Colonic mucosa (tissue), 4 donors: ENCODE data around the gene C1orf50. TPM values are rescaled to one million over a fixed set of nuclear protein-coding genes. Genes with fewer than 3 reads are reported as not detected.

Experiments
- DNase-seq: peaks from one replicate; pipeline ENCODE4 v3.0.0-alpha.2; 2020
- H3K27ac ChIP-seq: fragments of 200-600 bp; one replicate; pipeline ENCODE4 v1.8.0; 2021
- H3K27me3 ChIP-seq: fragments of 200-600 bp; one replicate; pipeline ENCODE4 v1.8.0; 2021
- H3K36me3 ChIP-seq: fragments of 200-600 bp; one replicate; pipeline ENCODE4 v1.8.0; 2021
- H3K4me1 ChIP-seq: fragments of 200-600 bp; one replicate; pipeline ENCODE4 v1.8.0; 2021; ENCODE audit warnings: mild to moderate bottlenecking
- H3K4me3 ChIP-seq: fragments of 200-600 bp; one replicate; pipeline ENCODE4 v1.8.0; 2021
- H3K9ac ChIP-seq, 2 donors: one replicate each; pipeline ENCODE4 v1.7.0; 2013; ENCODE audit warnings: control low read depth in 2 of 2, low read depth in 2 of 2, low read length in 2 of 2
- H3K9me3 ChIP-seq: fragments of 200-600 bp; one replicate; pipeline ENCODE4 v1.8.0; 2021
- intact Hi-C: fragments of 100-400 bp; cut with DNase I; formaldehyde crosslinking; loops from one replicate; pipeline ENCODE4 v1.14.1; 2022
- total RNA-seq, 2 donors: library from RNA; stranded (reverse); fragmentation: NEBNext Ultra II Directional in 1 of 2; extraction: Animal tissue kit (Norgen Biotek cat#: 25700) in 1 of 2; gene quantifications; one replicate each; pipeline ENCODE4 v1.2.1, GENCODE V29; 2021
- TF ChIP-seq, protein P1 (sequence below): fragments of 200-600 bp; IDR thresholded peaks from one replicate; pipeline ENCODE4 v1.8.0; 2022; ENCODE audit warnings: antibody characterized with exemption, mild to moderate bottlenecking
- donor health status: healthy.
- donor health status: DM: no; HTN: no; CAD: no.
- donor health status: DM: no; HTN: no; CAD: no.

The C1orf50 gene
- total RNA-seq, 2 donors from 2014 or later, result 3.4 to 5.8 TPM

DNA sequence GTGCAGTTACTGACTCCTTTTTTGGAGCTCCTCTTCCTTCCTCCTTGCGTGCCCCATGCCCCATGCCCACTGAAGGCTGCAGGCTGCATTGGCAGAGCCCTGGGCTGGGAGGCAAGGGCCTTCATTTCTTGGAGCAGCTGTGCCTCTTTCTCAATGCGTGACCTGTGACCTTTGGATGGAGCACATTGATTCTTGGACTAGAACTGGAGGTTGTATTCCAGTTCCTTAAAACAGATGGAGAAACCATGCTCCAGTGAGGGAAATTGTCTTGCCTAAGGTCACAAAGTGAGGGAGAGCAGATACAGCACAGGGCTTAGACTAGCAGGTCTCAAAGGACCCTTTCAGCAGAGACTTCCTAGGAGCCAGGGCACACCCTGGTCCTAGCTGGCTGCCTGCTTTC, 26.8 kb downstream of the C1orf50 start:
- H3K27me3 ChIP-seq, result no peaks in the 10 kb centered on the region
- no peaks in the 10 kb centered on the region for H3K36me3 ChIP-seq
- H3K4me3 ChIP-seq, result no peak overlapping the region
- TF ChIP-seq, protein P1, sequence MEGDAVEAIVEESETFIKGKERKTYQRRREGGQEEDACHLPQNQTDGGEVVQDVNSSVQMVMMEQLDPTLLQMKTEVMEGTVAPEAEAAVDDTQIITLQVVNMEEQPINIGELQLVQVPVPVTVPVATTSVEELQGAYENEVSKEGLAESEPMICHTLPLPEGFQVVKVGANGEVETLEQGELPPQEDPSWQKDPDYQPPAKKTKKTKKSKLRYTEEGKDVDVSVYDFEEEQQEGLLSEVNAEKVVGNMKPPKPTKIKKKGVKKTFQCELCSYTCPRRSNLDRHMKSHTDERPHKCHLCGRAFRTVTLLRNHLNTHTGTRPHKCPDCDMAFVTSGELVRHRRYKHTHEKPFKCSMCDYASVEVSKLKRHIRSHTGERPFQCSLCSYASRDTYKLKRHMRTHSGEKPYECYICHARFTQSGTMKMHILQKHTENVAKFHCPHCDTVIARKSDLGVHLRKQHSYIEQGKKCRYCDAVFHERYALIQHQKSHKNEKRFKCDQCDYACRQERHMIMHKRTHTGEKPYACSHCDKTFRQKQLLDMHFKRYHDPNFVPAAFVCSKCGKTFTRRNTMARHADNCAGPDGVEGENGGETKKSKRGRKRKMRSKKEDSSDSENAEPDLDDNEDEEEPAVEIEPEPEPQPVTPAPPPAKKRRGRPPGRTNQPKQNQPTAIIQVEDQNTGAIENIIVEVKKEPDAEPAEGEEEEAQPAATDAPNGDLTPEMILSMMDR, result no peak
- no peaks in the 10 kb centered on the region for H3K9me3 ChIP-seq
- H3K9ac ChIP-seq, result no peak overlapping the region
- DNase-seq, result no peak
- intact Hi-C loops, result no loop called here
- H3K27ac ChIP-seq, result no peak overlapping the region
- no peaks in the 10 kb centered on the region for H3K4me1 ChIP-seq

DNA sequence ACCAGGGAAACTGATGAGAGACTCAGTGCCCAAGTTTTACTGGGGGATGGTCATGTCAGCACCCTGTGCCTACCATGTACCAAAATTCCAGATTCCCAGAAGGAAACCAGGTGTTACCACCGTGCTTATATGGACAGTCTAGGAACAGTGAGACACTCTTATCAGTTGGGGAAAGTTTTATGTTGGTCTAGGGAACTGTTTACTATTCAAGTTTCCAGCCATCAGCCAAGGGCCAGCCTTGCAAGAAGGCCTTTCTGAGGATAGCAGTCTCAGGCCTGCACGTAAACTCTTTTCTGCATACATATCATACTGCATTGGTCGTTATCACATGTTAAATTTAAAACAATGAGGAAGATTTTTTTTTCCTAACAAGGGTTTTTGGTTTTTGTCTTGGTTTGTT, 30.4 kb downstream of the C1orf50 start:
- no peak overlapping the region for H3K9ac ChIP-seq
- no peak for DNase-seq
- H3K36me3 ChIP-seq, result no peaks in the 10 kb centered on the region
- H3K27ac ChIP-seq, result no peak overlapping the region
- no peaks in the 10 kb centered on the region for H3K27me3 ChIP-seq
- TF ChIP-seq, protein P1, result no peak
- H3K4me3 ChIP-seq, result no peak overlapping the region
- no peaks in the 10 kb centered on the region for H3K4me1 ChIP-seq
- H3K9me3 ChIP-seq, result no peaks in the 10 kb centered on the region
- intact Hi-C loops, result no loop called here

DNA sequence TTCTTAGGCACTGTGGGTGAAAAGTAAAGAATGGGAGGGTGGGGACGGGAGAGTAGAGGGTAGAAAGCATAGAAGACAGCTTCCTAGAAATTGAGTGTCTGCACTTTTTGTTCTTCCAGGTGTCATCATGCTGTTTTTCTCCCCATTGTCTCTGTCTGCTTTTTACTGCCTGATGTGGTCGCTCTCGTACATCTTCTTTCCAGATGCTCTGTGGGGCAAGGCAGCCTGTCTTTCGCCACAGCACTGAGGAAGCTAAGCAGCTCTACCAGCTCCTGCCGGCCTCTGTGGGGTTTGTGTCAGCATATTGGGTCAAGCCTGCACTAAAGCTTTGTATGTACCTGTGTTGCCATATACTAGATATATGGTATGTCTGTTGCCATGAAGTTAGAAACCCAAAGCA, 30.9 kb downstream of the C1orf50 start:
- no peak overlapping the region for H3K9ac ChIP-seq
- no peaks in the 10 kb centered on the region for H3K4me1 ChIP-seq
- no peaks in the 10 kb centered on the region for H3K36me3 ChIP-seq
- H3K27me3 ChIP-seq, result no peaks in the 10 kb centered on the region
- no peak overlapping the region for H3K27ac ChIP-seq
- H3K4me3 ChIP-seq, result no peak overlapping the region
- no peak for DNase-seq
- intact Hi-C loops, result no loop called here
- TF ChIP-seq, protein P1, result no peak
- no peaks in the 10 kb centered on the region for H3K9me3 ChIP-seq

DNA sequence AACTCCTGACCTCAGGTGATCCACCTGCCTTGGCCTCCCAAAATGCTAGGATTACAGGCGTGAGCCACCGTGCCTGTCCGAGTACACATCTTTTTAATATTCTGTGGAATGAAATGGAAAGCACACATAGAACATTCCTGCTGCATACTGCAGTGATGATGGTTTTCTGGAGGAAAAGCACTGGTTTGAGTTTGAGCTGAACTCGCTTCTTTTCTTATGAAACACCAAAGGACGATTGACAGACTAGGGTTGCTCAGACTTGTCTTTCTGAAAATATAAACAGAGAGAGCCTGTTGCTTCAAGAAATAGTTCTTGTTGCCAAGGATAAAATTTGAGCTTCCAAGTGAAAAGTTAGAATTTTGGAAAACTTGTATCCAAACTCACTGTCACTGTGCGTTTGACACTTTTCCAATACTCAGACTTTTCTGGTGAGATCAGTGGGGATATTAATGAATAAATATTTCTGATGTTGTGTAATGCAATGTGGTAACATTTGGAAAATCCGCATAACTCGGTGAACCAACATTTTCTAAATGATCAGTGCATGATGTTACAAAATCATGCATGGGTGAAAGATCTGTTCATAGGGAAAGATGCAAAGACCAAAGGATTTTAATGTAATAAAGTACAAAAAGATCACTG, 34.9 kb downstream of the C1orf50 start:
- H3K36me3 ChIP-seq, result no peaks in the 10 kb centered on the region
- no peaks in the 10 kb centered on the region for H3K4me1 ChIP-seq
- H3K27ac ChIP-seq, result no peak overlapping the region
- intact Hi-C loops, result no loop called here
- H3K9ac ChIP-seq, result no peak overlapping the region
- no peak for DNase-seq
- H3K9me3 ChIP-seq, result no peaks in the 10 kb centered on the region
- TF ChIP-seq, protein P1, result no peak
- H3K27me3 ChIP-seq, result no peaks in the 10 kb centered on the region
- no peak overlapping the region for H3K4me3 ChIP-seq

DNA sequence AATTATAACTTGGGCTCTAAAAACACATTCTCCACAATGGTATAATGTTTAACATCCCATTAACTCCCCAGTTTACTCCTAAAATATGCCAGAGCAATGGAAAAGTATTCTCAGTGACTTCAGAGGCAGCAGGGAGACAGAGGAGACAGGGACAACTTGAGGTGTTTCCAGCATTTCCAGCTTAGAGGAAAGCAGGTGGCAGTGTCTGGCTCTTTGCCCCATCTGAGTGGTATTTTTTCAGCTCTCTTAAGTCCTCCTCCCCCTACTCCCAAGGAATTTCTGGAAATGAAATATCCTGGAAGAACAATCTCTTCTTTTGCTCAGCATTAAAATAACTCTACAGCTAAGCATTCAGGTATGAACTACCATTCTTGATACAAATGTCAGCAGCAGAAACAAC, 39.1 kb downstream of the C1orf50 start:
- H3K27me3 ChIP-seq, result no peaks in the 10 kb centered on the region
- TF ChIP-seq, protein P1, result no peak
- intact Hi-C loops, result no loop called here
- no peaks in the 10 kb centered on the region for H3K4me1 ChIP-seq
- no peak overlapping the region for H3K9ac ChIP-seq
- H3K4me3 ChIP-seq, result no peak overlapping the region
- no peaks in the 10 kb centered on the region for H3K9me3 ChIP-seq
- H3K27ac ChIP-seq, result no peak overlapping the region
- no peak for DNase-seq
- no peaks in the 10 kb centered on the region for H3K36me3 ChIP-seq
